Measurements from ENCODE around the gene DGKA.
A peak's percentile ranks its signal among the peaks of the same experiment; 100 is the strongest.
"Not testable (repeated sequence)": the region's sequence is repeated elsewhere in the genome, so short reads cannot be mapped to it uniquely, and the experiment has no call there.

The DGKA gene

DNA sequence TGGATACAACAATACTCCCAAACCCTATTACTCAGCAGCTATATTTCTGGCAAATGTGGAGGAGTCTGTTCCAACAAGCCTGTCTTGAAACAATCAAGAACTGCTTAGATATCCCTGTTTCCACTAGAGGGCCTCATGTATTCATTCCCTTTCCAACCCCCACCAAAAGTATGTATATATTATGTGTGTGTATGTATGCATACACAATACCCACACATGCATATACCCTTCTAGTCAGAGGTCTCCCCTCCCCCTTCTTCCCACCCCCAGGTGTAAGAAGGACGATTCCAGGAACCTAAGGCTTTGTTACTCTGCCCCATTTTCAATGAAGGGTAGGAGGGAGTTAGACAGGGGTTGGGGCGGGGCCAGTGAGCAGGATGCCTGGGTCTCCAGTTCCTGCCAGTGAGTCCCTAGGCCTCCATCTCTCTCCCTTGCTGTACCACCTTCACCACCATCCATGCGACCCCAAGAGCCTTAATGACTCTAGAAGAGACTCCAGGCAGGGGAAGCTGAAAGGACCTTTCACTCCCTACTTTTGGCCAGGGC, at the start of gene DGKA:
DGKA (plus strand) TSS at position 392 of the 546 bp plus-strand sequence. CDS start 5,342 bp downstream, outside the sequence.
- DNase-seq (ENCODE audit: low read depth, low spot score) = peak; percentile 64
- peak within 1 kb of the TSS; percentile 99 for H3K27ac ChIP-seq

DNA sequence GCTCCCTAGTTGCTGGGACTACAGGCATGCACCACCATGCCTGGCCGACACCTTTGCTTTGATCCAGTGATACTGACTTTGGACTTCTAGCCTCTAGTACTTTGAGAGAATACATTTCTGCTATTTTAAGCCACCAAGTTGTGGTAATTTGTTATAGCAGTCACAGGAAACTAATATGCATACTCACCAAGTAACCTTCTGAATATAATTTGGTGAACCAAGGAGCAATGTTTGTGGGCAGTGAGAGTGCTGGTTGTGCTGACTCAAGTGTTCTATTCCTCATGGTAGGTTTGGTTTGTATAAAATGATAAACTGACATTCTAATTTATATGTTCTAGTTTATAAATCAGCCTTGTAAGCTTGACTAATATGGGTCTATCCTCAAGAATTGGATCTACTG, 45.8 kb upstream of the DGKA start:
- no peak for DNase-seq (ENCODE audit: low read depth, low spot score)
- no peak overlapping the region for H3K27ac ChIP-seq

DNA sequence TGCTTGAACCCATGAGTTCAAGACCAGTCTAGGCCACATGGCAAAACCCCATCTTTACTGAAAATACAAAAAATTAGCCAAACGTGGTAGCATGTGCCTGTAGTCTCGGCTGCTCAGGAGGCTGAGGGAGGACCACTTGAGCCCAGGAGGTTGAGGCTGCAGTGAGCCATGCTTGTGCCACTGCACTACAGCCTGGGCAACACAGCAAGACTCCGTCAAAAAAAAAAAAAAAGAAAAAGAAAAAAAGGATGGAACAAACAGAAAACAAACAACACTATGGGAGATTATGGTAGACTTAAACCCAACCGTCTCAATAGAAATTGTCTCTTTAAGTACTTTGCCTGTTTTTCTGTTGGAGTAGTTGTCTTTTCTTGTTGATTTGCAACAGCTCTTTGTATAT, 39.7 kb upstream of the DGKA start:
- DNase-seq (ENCODE audit: low read depth, low spot score) = no peak
- no peak overlapping the region for H3K27ac ChIP-seq

DNA sequence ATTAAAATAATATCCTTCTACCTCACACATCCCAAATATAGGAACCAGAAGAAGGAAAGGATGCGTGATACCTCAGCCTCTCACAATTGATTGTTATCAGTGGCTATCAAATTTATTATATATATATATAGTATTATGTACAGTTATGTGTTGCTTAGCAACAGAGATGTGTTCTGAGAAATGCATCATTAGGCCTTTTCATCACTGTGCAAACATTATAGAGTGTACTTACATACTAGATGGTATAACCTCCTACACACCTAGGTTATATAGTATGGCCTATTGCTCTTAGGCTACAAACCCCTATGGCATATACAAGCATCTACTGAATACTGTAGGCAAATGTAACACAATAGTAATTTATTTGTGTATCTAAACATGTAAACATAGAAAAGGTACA, 37.2 kb upstream of the DGKA start:
- no peak for DNase-seq (ENCODE audit: low read depth, low spot score)
- no peak overlapping the region for H3K27ac ChIP-seq

DNA sequence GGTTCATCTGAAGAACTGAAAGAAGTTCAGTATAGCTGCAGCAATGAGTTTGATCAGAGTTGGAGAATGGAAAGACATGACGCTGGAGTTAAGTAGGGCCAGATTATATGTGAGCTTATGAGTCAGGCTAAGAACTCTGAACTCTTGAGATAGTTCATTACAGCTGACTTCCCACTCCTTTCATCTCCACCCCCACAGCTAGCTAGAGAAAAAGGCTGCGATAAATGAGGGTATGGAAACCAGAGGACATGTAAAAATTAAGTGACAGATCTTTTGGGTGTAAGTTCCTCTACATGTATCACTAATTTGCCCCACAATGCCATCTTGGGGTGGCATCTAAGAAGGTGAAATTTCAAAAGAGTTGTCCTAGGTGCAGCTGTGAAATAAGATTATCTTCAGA, 31.9 kb upstream of the DGKA start:
- no peak for DNase-seq (ENCODE audit: low read depth, low spot score)
- no peak overlapping the region for H3K27ac ChIP-seq

DNA sequence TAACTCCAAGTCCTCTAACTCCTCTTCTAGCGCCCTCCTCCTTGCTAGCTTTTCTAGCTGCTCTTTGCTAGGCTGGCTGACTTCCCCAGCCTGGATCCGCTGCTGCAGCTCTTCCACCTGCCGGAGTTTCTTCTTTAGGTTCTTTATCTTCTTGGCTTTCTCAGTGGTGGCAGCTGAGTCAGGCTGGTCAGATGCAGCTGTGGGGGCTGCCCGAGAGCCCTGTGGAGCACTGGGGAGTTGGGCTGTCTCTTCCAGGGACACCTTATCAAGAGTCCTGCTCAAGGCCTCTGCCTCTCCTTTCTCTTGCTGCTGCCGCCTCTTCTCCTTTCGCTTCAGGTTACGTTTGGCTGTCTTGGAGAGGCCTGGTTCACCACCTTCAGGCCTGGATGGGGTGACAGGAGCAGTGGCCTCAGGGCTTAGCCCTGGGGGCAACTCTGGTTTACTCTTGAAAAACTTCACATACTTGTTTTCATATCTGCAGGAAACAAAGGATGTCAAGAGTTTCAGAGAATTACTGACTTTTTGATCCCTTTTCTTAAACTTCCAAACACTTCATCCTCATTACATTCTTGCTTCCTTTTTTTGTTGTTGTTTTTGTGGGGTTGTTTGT, 29.0 kb upstream of the DGKA start:
- no peak overlapping the region for H3K27ac ChIP-seq
- no peak for DNase-seq (ENCODE audit: low read depth, low spot score)

DNA sequence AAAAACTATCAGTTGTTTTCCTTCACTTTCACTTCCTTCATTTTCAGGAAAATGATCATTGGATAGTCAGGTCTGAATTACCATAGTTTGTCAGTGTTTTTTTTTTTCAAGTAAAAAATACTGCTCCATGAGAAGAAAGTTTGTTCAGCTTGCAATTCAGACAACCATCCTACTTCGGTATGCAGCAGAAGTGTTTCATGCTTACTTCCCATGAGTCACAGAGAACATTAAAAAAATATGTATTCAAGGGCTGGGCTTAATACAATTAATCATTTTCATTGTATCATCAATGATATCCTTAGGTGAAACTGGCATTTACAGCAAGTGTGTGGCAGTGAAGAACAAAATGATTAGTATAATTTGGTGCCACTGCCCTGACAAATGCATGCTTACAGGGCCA, 24.9 kb upstream of the DGKA start:
- peak overlapping the region; percentile 39 for H3K27ac ChIP-seq
- DNase-seq (ENCODE audit: low read depth, low spot score) = no peak

DNA sequence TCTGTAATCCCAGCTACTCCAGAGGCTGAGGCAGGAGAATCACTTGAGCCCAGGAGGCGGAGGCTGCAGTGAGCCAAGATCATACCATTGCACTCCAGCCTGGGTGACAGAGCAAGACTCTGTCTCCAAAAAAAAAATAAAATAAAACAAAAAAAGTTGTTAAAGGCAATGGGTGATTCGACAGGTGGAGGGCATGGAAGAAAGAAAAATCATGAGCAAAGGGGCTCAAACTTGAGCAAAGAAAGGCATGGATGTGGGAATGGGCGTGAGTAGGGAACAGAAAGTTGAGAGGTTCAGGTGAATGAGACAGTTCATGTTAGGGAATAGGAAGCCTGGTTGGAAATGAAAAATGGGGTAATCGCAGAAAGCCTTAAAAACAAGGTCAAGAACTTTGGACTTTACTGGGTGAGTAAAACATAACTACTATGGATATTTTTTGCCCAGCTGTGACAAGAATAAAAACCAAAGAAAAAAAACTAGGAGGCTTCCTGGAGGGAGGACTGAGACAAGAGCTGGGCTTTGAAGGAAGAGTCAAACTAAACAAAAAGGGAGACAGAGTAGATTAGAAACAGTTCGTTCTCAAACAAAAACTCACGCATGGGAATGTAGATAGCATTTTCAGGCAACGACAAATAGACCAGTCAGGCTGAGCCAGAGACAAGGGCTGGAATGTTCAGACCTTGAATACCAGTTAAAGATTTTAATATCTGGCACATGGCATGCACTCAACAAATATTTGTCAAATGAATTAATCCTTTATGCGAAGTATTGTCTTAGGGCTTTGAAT, 22.0 kb upstream of the DGKA start:
- no peak for DNase-seq (ENCODE audit: low read depth, low spot score)
- H3K27ac ChIP-seq = peak overlapping the region; percentile 20

DNA sequence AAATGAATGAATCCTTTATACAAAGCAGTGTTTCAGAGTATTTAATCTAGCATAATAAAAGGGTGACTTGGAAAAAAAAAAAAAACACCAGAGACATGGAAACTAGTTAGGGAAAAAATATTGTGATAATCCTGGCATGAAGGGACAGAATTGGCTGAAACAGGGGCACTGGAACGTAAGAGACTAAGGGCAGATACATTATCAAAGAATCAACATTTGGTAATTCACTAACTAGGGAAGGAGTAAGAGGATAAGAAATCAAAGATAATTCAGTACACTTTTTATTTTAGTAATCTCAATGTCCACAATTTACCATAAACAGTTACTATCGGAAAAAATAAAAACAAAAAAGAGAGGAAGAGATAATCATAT, 21.5 kb upstream of the DGKA start:
- H3K27ac ChIP-seq = peak overlapping the region; percentile 20
- DNase-seq (ENCODE audit: low read depth, low spot score) = no peak

DNA sequence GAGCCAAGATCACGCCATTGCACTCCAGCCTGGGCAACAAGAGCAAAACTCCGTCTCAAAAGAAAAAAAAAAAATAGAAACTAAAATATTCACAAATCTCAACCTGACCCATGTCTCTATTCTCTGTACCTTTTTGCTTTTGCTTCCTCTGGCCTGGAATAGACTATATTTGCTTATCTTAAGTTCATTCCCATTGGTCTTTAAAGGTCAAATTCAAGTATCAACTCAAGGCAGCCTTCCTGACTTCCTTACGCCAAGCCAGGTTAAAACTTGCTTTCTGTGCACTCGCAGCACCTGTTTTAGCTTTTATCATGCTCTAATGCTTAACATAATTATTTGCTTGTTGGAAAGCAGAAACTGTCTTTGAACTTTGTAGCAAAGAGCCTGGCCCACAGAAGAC, 18.1 kb upstream of the DGKA start:
- no peak overlapping the region for H3K27ac ChIP-seq
- no peak for DNase-seq (ENCODE audit: low read depth, low spot score)

DNA sequence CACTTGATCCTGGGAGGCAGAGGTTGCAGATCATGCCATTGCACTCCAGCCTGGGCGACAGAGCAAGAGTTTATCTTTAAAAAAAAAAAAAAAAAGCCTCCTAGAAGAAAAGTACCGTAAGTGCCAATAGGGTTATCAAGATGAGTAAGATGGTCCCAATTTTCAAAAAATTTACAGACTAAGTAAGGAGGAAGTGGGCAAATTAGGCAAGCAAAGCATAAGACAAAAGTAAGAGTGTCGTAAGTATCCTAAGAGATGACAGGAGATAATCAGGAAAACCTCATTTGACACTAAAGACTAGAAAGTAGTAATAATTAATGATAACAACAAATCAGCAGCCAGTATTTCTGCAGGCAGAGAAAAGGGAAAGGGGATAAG, 15.5 kb upstream of the DGKA start:
- no peak for DNase-seq (ENCODE audit: low read depth, low spot score)
- peak overlapping the region; percentile 77 for H3K27ac ChIP-seq

DNA sequence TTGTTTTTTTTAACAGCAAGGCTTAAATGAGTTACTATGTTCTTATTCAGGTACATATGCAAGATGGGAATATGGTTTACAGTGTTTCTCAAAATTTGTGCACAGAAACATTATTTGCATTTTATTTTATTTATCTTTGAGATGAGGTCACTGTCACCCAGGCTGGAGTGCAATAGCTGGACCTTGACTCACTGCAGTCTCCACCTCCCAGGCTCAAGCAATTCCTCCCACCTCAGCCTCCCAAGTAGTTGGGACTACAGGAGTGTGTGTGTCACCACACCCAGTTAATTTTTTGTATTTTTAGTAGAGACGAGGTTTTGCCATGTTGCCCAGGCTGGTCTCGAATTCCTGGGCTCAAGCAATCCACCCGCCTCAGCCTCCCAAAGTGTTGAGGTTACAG, 11.9 kb upstream of the DGKA start:
- DNase-seq (ENCODE audit: low read depth, low spot score) = not testable (repeated sequence)
- peak overlapping the region; percentile 38 for H3K27ac ChIP-seq

DNA sequence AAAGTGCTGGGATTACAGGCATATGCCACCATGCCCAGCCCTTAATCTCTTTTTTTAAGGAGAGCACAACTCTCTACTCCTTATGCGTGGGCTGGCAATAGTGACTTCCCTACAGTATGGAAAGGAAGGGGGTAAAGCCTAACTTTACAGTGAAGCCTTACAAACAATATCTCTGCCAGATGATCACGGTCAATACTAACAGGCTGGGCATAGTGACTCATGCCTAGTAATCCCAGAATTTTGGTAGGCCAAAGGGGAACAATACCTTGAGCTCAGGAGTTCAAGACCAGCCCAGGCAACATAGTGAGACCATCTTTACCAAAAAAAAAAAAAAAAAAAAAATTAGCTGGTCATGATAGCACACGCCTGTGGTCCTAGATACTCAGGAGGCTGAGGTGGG, 8.8 kb upstream of the DGKA start:
- no peak for DNase-seq (ENCODE audit: low read depth, low spot score)
- no peak overlapping the region for H3K27ac ChIP-seq

DNA sequence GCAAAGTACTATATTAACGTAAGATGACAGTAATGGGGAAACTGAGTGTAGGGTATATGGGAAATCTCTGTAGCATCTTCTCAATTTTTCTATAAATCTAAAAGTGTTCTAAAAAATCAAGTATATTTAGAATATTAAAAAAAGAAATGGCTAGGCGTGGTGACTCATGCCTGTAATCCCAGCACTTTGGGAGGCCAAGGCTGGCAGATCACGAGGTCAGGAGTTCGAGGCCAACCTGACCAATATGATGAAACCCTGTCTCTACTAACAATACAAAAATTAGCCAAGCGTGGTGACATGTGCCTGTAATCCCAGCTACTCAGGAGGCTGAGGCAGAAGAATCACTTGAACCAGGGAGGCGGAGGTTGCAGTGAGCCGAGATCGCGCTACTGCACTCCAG, 7.3 kb upstream of the DGKA start:
- not testable (repeated sequence) for H3K27ac ChIP-seq; DNase-seq (ENCODE audit: low read depth, low spot score)

DNA sequence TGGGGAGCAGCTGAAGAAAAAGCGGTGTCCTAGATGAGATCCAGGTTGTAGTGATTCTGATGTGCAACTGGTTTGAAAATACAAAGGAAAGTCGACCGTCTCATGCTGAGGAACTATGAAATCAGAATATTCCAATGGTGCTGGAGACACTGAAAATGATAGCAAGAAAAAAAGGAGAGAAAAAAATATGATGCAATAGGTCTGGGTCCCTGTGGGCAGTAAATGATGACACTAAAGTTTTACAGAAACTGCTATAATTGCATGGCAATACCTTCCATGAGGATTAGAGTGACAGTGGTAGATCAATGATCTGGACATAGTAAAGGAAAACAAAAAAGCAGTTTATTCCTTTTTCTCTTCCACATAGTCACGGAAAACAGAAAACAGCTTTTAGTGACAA, 5.6 kb upstream of the DGKA start:
- H3K27ac ChIP-seq = peak overlapping the region; percentile 99

DNA sequence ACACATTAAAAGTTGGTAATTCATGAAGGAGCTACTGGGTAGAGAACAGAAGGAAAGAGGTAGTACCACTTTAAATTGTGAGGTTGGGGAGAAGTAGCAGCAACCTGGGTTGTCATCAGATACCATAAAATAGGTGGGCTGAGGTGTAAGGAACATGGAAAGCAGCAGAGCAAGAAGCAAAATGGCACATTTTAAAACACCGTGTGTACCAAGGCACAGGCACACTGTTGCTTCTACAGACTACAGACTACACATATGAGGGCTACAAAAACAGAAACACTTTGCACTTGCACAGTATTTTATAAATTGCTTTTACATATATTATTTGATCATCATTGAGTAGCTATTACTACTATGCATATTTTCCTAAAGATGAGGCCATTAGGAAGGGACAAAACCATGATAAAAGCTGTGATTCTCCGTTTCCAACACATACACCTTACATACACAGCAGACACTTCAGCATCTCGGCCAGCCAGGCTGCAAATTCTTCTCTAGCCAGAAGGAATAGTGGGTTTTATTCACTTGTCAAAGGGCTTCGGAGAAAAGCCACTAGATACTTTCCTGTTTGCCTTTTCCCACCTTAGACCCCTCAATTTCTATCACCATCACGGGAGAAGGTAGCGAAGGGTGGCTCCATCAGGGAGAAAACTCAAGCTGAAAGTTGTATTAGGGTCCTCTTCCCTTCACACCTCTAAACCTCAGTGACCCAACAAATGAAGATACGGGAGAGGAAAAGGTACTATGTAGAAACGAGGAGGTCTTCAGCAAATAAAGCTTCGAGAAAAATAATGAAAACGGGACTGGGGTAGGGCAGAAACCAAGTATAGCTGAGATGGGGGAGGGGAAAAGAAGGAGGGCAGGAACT, 4.9 kb upstream of the DGKA start:
- no peak for DNase-seq (ENCODE audit: low read depth, low spot score)
- H3K27ac ChIP-seq = peak overlapping the region; percentile 99

More for the DNA sequence above, 5.6 kb upstream of the DGKA start:
- no peak for DNase-seq (ENCODE audit: low read depth, low spot score)

DNA sequence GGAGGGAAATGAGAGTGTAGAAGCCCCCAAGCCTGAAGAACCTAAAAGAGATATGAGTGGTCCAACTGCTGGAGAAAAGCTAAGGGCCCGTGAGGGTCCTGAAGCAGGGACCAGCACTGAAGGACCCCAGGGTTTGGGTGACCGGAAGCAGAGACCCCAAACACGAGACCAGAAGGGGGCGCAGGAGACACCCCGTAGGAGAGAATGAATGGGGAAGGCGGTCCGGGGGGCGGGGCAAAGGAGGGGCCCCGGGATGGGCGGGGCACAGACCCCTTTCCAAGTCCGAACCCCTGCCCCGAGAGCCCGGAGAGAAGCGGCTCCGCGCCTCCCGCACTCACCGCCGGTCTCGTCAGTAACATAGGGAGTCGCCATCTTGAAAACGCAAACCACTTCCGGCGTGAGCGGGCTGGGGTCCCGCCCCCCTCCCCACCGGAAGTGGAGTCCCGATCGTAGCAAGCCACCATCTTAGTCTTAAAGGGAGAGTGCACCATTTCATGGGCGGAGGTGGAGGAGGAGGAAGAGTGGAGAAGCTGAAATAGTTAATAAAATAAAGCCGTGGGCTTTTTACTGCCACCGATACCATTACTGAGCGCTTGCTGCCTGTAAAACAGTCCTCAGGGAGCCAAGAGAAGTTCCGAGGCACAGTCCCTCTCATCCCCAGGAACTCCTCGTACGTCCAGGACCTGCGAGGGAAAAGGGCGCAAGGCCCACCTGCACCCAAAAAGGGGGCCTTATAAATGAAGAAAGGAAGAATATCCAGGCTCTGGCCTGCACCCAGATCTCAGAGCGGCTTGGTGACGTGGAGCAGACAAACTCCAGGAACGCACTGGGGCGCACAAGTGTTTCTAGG, 4.0 kb upstream of the DGKA start:
- peak overlapping the region; percentile 99 for H3K27ac ChIP-seq
- DNase-seq (ENCODE audit: low read depth, low spot score) = no peak

DNA sequence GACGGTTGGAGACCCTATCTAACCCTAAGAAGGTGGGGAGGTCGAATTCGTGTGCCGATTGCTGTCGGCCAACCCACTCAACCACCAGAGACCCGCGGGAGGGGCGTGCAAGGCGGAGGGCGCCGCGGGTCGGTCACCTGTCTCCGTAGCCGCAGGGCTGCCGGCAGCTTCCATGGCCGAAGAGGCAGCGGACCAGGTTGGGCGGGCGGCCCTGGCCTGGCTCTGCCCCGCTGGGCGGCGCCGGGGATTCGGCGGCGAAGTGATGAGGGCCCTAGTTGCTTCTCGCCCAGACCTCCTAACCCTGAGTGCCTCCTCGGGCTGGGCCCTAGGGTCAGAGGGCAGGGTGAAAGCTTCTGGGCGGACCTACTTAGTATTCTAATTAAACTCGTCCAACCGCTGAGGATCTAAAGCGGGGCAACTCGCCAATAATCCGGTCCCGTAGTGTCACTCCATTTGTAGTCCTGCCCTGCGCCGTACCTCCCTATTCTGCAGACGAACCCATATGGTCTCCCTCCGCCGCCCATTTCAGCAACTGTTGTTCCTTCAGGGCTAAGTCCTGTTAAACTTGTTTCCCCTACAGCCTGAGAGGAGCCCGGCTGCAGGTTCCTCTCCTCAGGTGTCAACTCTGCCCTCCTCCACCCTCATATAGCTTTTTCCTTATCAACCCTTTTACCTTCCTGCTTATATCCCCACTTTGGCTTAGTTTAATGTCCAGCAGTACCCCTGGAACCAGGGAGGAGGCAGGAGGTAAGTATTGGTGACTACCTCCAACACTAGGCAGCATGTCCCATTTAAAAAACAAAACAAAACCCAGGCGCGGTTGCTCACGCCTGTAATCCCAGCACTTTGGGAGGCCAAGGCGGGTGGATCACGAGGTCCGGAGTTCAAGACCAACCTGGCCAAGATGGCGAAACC, 3.1 kb upstream of the DGKA start, which contains the start of gene PYM1:
PYM1 (minus strand) TSS at position 307 of the 915 bp plus-strand sequence; CDS start at position 174, 133 bp downstream.
- H3K27ac ChIP-seq = peak within 1 kb of the TSS; percentile 99
- DNase-seq (ENCODE audit: low read depth, low spot score) = no peak

DNA sequence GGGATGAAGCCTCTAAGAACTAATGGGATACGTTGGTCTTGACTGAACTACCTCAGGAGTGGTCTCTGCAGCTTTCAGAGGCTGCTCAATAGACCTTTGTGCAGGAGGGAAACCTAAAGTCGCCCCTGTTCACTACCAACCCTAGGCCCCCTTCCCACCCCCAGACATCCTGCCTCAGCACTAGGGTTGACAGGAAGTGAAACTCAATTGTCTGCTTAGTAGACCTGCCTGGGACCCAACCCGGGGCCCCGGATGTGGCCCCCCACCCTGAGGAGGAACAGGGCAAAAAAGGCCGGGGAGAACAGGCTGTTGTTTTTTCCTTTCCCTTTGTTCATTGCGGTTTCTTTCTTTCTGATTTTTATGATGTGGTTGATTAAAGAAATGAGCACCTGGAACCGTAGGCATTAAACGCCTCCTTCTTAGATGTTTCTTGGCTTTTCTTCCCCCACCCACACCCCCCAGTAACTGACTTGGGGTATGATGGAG, 1.6 kb upstream of the DGKA start:
- no peak for DNase-seq (ENCODE audit: low read depth, low spot score)
- H3K27ac ChIP-seq = peak overlapping the region; percentile 99
